Endometrial microvascular endothelial cells (primary cell): ENCODE measurements around the gene TMEM269. TPM values are rescaled to one million over a fixed set of nuclear protein-coding genes. Genes with fewer than 3 reads are reported as not detected.

ENCODE experiments used
- in situ Hi-C: cut with HindIII; loops from 2 replicates; pipeline ENCODE4 v1.10.0; 2017; ENCODE audit warnings: low sequenced_read_pairs, low pct_unique_long_range_greater_than_20kb; ENCODE audit errors: inconsistent ontology term
- total RNA-seq: library from RNA; depleted of rRNA; stranded (reverse); fragments of >200 nt; gene quantifications from one replicate; pipeline ENCODE4 v1.2.3, GENCODE V29; 2015; ENCODE audit errors: inconsistent ontology term

Gene TMEM269
- total RNA-seq, 1 donor from 2014 or later = not detected

GRCh38 chr1:42841440-42842147, 56.8 kb downstream of the TMEM269 start:
- in situ Hi-C loops = no loop called here

DNA sequence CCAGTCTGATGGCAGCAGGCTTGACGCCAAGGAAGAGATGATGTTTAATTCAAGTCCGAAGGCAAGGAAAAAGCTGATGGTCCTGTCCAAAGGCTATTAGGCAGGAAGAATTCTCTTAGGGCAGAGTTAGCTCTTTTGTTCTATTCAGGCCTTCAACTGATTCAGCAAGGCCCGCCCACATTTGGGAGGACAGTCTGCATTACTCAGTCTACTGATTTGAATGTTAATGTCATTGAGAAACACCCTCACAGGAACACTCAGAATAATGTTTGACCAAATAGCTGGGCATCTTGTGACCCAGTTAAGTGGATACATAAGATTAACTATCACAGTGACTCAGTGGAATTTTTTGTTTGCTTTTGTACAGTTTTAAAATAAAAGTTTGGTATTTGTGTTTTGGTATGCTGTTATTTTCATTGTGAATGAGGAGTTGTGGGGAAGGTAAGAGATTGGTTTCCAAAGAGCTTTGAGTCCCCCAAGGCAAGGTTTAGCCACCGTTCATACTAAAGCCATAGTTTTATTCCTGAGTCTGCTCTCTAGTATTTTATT, 59.9 kb downstream of the TMEM269 start:
- in situ Hi-C loops = no loop called here

GRCh38 chr1:42845193-42845592, 60.4 kb downstream of the TMEM269 start:
- in situ Hi-C loops = no loop called here

GRCh38 chr1:42845866-42846256, 61.1 kb downstream of the TMEM269 start:
- in situ Hi-C loops = no loop called here

DNA sequence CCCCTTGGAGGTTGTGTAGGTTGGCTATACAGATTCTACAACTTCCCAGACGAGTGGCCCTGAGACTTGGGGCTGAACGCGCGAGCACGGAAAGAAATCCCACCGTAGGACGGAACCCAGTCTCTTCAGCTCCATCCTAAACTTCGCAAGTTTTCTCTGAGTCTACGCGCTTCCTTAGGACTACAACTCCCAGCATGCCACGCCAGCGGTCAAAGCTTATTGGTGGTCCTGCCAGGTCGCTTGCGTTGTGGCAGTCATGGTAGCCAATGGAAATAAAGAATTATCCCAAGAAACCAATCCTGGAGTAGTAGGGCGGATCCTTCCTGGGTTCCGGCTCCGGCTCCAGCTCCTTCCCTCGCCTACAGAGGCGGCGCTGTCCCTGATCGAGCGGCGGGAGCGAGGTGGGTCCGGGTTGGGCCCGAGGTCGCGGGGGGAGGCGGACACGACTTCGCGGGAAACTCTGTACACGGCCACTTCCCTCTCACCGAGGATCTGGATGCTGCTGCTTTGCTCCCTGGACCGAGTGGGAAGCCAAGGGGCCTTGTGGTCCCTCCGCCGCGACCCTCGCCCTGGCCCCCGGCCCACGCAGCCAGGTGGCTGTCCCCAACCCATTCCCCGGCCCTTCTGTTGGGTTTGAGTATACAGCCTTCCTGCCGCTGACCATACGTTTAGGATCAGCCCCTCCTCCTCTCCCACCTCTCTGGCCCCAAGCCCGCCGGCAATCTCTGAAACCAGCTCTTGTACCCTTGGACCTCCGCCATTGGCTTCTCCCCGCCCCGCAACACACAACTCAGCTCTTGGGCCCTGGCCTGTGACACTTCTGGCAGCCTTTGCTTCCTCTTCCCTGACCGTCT, 61.7 kb downstream of the TMEM269 start, which contains the start of gene ZNF691:
TSS of gene ZNF691 (plus strand) at position 357 of the 854 bp plus-strand sequence. CDS start 3,046 bp downstream, outside the sequence.
- in situ Hi-C loops = no loop called here

GRCh38 chr1:42847111-42847595, 62.4 kb downstream of the TMEM269 start:
- in situ Hi-C loops = no loop called here

- in situ Hi-C loops = no loop called here
These were observed 63.1 kb downstream of the TMEM269 start for GRCh38 chr1:42847721-42848460.

GRCh38 chr1:42848823-42849537, 64.2 kb downstream of the TMEM269 start:
- in situ Hi-C loops = no loop called here

DNA sequence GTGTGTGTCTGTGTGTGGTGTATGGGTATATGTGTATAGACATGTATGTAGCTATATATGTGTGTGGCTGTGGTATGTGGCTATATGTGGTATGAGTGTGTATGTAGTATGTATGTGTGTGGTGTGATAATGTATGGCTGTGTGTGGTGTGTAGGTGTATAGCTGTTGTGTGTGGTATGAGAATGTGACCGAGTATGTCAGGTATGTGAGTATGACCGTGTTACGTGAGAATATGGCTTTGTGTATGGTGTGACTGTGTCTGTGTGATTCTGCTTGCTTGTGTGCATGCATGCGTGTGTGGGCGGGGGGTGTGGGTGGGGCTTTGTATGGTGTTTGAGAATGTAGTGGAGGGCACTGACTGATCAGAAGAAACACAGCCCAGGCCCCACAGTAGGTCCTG, 65.2 kb downstream of the TMEM269 start:
- in situ Hi-C loops = no loop called here

Other genes with a start within 250 kb of the TMEM269 start
- 73.4 TPM for gene PPIH, start 126.6 kb upstream of the TMEM269 start, total RNA-seq
- gene YBX1, start 102.6 kb upstream of the TMEM269 start, total RNA-seq = 532 TPM
- not detected for gene CLDN19, start 44.8 kb upstream of the TMEM269 start, total RNA-seq
- 111 TPM for gene P3H1, start 18.0 kb upstream of the TMEM269 start, total RNA-seq
- gene C1orf50, start 17.7 kb upstream of the TMEM269 start, total RNA-seq = 10.1 TPM
- 9.7 TPM for gene ERMAP, start 32.1 kb downstream of the TMEM269 start, total RNA-seq
- 13.8 TPM for gene SVBP, start 32.4 kb downstream of the TMEM269 start, total RNA-seq
- gene ZNF691, start 61.6 kb downstream of the TMEM269 start, total RNA-seq = 4.9 TPM
- gene SLC2A1, start 173.9 kb downstream of the TMEM269 start, total RNA-seq = 39.0 TPM